Testis (tissue), 3 donors: ENCODE measurements around the gene SDS. TPM values are rescaled to one million over a fixed set of nuclear protein-coding genes. Genes with fewer than 3 reads are reported as not detected.

Experiments
- DNase-seq: peaks from one replicate; pipeline ENCODE4 v3.0.0-alpha.2; 2019
- H3K27ac ChIP-seq, 2 donors: fragments of 200-600 bp; sonication (generic); one replicate each; pipeline ENCODE4 v1.5.1; 2019
- H3K27me3 ChIP-seq: fragments of 200-600 bp; sonication (generic); one replicate; pipeline ENCODE4 v1.5.1; 2019
- H3K36me3 ChIP-seq: fragments of 200-600 bp; sonication (generic); one replicate; pipeline ENCODE4 v1.5.1; 2017; ENCODE audit warnings: low read depth; ENCODE audit errors: missing control alignments
- H3K4me1 ChIP-seq: fragments of 200-600 bp; sonication (generic); one replicate; pipeline ENCODE4 v1.5.1; 2019
- H3K4me3 ChIP-seq, 2 donors: fragments of 200-600 bp; sonication (generic); one replicate each; pipeline ENCODE4 v1.5.1; 2017 to 2019
- H3K9me3 ChIP-seq: fragments of 200-600 bp; sonication (generic); one replicate; pipeline ENCODE4 v1.5.1; 2017
- CTCF ChIP-seq, 3 experiments: fragments of 450-650 bp in 2 of 3; fragments of 200-600 bp in 1 of 3; sonication (generic) in 1 of 3; IDR thresholded peaks; one replicate each; pipeline ENCODE4 v1.5.1; 2016 to 2019; ENCODE audit warnings: antibody characterized with exemption in 3 of 3, mild to moderate bottlenecking in 2 of 3, moderate library complexity in 1 of 3
- POLR2A ChIP-seq: fragments of 450-650 bp; IDR thresholded peaks from one replicate; pipeline ENCODE4 v1.6.1; 2017; ENCODE audit warnings: antibody characterized with exemption, mild to moderate bottlenecking, moderate library complexity
- WGBS, 2 donors: methylation state at CpG; one replicate each; pipeline ENCODE4 v1.1.5; 2018; 5-methylcytosine and 5-hydroxymethylcytosine counted together
- intact Hi-C: fragments of 100-400 bp; cut with DNase I; formaldehyde crosslinking; loops from one replicate; pipeline ENCODE4 v1.15.1; 2023; ENCODE audit warnings: low total_unique reads
- polyA plus RNA-seq: library from polyadenylated mRNA; stranded (reverse); fragments of 350-450 nt; fragmentation: Illumina TruSeq; extraction: RNeasy Lipid Tissue Mini Kit (QIAGEN cat#74804); gene quantifications from one replicate; pipeline ENCODE4 v1.2.3, GENCODE V29; 2014; ENCODE audit warnings: low read depth, low replicate concordance; ENCODE audit not compliant: insufficient read depth
- total RNA-seq, 2 donors: library from RNA; depleted of rRNA; stranded (reverse); fragments of >200 nt; gene quantifications; one replicate each; pipeline ENCODE4 v1.2.3, GENCODE V29; 2016

The SDS gene
- total and polyA plus RNA-seq, 3 donors from 2014 or later, result 0.34 to 0.93 TPM; not detected in 1

- Histone ChIP-seq H3K36me3 (no peaks in the 10 kb centered on the region), H3K4me3 (no peak overlapping the region), H3K27me3 (no peaks in the 10 kb centered on the region), H3K27ac (no peak overlapping the region), H3K4me1 (no peaks in the 10 kb centered on the region), H3K9me3 (no peaks in the 10 kb centered on the region)
- WGBS, 2 donors, result 77 to 82% methylated on average over 4 of the region's 4 CpGs
- intact Hi-C loops, result loop anchor here (10.0 kb wide), 1 partner anchor 244 kb away; no protein-coding TSS in a partner anchor
- TF ChIP-seq CTCF (IDR thresholded peaks at IDR 0.05) (no peak), POLR2A (no peak)
- no peak for DNase-seq
Observed at GRCh38 chr12:113438523-113439300, 35.0 kb upstream of the SDS start.

DNA sequence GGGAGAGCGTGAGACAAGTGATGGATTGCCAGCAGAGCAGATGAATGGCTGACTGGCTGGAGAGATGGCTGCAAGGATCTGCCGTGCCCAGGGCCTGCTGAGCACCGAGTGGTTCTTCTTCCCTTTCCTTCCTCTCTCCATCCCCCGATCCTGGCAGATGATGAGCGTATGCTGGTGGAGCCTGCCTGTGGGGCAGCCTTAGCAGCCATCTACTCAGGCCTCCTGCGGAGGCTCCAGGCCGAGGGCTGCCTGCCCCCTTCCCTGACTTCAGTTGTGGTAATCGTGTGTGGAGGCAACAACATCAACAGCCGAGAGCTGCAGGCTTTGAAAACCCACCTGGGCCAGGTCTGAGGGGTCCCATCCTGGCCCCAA is 34.0 kb upstream of the SDS start:
- no peaks in the 10 kb centered on the region for H3K36me3 ChIP-seq
- no peak for TF ChIP-seq CTCF (IDR thresholded peaks at IDR 0.05)
- no peak for TF ChIP-seq POLR2A

GRCh38 chr12:113436993-113437728 is 33.5 kb upstream of the SDS start:
- WGBS, 2 donors, result 92 to 96% methylated on average over 6 of the region's 6 CpGs

More for the DNA sequence above, 34.0 kb upstream of the SDS start:
- no peak overlapping the region for H3K4me3 ChIP-seq
- intact Hi-C loops, result loop anchor here (10.0 kb wide), 1 partner anchor 243 kb away; no protein-coding TSS in a partner anchor
- WGBS, 2 donors, result 79 to 81% methylated on average over 7 to 9 of the region's 9 CpGs
- DNase-seq, result no peak
- no peaks in the 10 kb centered on the region for H3K27me3 ChIP-seq
- no peaks in the 10 kb centered on the region for H3K4me1 ChIP-seq
- H3K27ac ChIP-seq, result no peak overlapping the region
- H3K9me3 ChIP-seq, result no peaks in the 10 kb centered on the region

DNA sequence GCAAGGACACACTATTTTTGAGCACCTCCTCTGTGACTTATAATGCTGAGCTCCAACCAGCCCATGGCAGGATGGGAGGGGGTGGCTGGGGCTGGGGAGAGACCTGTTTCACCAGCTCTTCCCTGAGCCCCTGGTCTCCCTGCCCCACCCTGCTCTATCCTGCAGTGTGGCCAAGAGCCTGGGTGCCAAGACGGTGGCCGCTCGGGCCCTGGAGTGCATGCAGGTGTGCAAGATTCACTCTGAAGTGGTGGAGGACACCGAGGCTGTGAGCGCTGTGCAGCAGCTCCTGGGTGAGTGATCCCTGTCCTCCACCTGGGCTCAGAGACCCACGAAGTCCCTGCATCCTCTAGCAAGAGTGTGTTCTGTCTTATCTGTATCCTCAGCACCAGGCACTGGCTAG is 32.9 kb upstream of the SDS start:
- no peaks in the 10 kb centered on the region for H3K4me1 ChIP-seq
- WGBS, 2 donors, result 47 to 89% methylated on average over 3 to 6 of the region's 6 CpGs
- no peaks in the 10 kb centered on the region for H3K27me3 ChIP-seq
- no peaks in the 10 kb centered on the region for H3K9me3 ChIP-seq
- intact Hi-C loops, result loop anchor here (10.0 kb wide), 1 partner anchor 242 kb away; no protein-coding TSS in a partner anchor
- H3K36me3 ChIP-seq, result no peaks in the 10 kb centered on the region
- no peak for DNase-seq
- no peak for TF ChIP-seq CTCF (IDR thresholded peaks at IDR 0.05)
- TF ChIP-seq POLR2A, result no peak
- no peak overlapping the region for H3K27ac ChIP-seq
- H3K4me3 ChIP-seq, result no peak overlapping the region

More at GRCh38 chr12:113436993-113437728, 33.5 kb upstream of the SDS start:
- Histone ChIP-seq H3K9me3 (no peaks in the 10 kb centered on the region), H3K27me3 (no peaks in the 10 kb centered on the region), H3K36me3 (no peaks in the 10 kb centered on the region), H3K27ac (no peak overlapping the region), H3K4me1 (no peaks in the 10 kb centered on the region), H3K4me3 (no peak overlapping the region)
- intact Hi-C loops, result loop anchor here (10.0 kb wide), 1 partner anchor 242 kb away; no protein-coding TSS in a partner anchor
- no peak for DNase-seq
- TF ChIP-seq CTCF (IDR thresholded peaks at IDR 0.05), result no peak
- TF ChIP-seq POLR2A, result no peak
